GM12875 (cell line): ENCODE results near the gene NPSR1.
"Not testable (repeated sequence)": the region's sequence is repeated elsewhere in the genome, so short reads cannot be mapped to it uniquely, and the experiment has no call there.

Experiments
- H3K4me3 ChIP-seq: one replicate; pipeline ENCODE4 v1.5.1; 2011; ENCODE audit warnings: low read depth, low read length, control low read depth
- TF ChIP-seq, protein P1 (sequence below): IDR thresholded peaks from 2 replicates; pipeline ENCODE4 v1.5.1; 2011; ENCODE audit warnings: low read depth, mild to moderate bottlenecking, control low read depth, inconsistent platforms, low read length, moderate library complexity, borderline replicate concordance; ENCODE audit not compliant: insufficient read depth

NPSR1 gene

GRCh38 chr7:34849163-34849960 is 191.3 kb downstream of the NPSR1 start:
- H3K4me3 ChIP-seq = no peak overlapping the region

DNA sequence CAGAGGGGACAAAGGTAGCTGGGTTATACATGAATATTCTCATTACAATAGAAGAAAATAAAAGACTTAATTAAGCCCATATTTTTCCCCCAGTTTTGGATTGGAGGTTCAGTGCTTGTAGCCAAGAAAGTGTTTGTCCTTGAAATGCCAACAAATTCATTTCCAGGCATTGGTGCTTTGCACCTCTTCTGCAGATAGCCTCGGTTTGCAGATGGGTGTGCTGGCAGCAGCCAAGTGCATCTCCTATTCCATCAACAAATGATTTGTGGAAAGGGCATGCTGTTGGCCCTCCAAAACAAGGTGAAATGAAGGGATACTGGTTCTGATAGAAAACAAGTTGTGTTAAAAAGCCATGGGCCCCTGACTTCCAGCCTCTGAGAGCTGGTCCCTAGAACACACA is 192.0 kb downstream of the NPSR1 start:
- TF ChIP-seq, protein P1, sequence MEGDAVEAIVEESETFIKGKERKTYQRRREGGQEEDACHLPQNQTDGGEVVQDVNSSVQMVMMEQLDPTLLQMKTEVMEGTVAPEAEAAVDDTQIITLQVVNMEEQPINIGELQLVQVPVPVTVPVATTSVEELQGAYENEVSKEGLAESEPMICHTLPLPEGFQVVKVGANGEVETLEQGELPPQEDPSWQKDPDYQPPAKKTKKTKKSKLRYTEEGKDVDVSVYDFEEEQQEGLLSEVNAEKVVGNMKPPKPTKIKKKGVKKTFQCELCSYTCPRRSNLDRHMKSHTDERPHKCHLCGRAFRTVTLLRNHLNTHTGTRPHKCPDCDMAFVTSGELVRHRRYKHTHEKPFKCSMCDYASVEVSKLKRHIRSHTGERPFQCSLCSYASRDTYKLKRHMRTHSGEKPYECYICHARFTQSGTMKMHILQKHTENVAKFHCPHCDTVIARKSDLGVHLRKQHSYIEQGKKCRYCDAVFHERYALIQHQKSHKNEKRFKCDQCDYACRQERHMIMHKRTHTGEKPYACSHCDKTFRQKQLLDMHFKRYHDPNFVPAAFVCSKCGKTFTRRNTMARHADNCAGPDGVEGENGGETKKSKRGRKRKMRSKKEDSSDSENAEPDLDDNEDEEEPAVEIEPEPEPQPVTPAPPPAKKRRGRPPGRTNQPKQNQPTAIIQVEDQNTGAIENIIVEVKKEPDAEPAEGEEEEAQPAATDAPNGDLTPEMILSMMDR = no peak
- no peak overlapping the region for H3K4me3 ChIP-seq

More at GRCh38 chr7:34849163-34849960, 191.3 kb downstream of the NPSR1 start:
- TF ChIP-seq, protein P1 = no peak

GRCh38 chr7:34850681-34851080 is 192.7 kb downstream of the NPSR1 start:
- TF ChIP-seq, protein P1 = no peak
- H3K4me3 ChIP-seq = no peak overlapping the region

DNA sequence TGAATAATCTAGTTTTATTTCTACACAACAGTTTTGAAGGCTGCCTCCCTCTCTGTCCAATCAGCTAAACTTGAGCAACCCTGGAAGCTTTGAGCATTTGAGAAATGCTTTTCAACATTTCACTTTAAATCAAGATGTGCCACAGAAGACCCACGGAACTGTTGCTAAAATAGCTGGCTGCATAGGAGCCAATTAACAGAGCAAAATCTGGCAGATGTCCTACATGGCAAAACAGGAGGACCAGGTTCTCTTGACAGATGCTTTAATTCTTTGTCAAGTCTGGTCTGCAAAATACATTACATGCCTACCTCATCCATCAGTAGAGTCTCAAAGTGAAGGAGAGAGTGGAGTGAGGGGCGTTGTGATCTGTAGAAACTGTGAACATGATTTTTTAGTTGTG is 193.4 kb downstream of the NPSR1 start:
- H3K4me3 ChIP-seq = no peak overlapping the region
- TF ChIP-seq, protein P1 = no peak

- H3K4me3 ChIP-seq = not testable (repeated sequence)
Measured at GRCh38 chr7:34858444-34858843, 200.4 kb downstream of the NPSR1 start.

GRCh38 chr7:34859281-34859680 is 201.3 kb downstream of the NPSR1 start:
- H3K4me3 ChIP-seq = not testable (repeated sequence)

- not testable (repeated sequence) for H3K4me3 ChIP-seq
Measured at GRCh38 chr7:34866222-34866621, 208.2 kb downstream of the NPSR1 start.

DNA sequence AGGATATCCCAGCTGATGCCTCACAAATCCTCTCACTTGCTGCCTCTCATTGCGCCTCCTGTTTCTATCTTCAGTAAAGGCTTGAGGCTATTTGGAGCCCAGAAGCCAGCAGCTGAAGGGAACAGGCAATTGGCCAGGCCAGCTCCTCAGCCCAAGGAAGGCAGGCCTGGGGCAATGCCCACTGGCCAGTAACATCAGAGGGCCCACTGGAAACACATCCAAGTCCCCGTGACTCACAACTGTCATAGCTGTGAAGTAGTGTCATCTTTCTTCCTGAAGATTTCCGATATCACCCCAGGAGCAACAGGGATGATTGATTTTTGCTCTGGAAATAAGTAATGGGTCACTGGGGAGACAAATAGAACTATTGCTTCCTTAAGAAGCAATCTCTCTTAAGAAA is 209.3 kb downstream of the NPSR1 start:
- not testable (repeated sequence) for H3K4me3 ChIP-seq

DNA sequence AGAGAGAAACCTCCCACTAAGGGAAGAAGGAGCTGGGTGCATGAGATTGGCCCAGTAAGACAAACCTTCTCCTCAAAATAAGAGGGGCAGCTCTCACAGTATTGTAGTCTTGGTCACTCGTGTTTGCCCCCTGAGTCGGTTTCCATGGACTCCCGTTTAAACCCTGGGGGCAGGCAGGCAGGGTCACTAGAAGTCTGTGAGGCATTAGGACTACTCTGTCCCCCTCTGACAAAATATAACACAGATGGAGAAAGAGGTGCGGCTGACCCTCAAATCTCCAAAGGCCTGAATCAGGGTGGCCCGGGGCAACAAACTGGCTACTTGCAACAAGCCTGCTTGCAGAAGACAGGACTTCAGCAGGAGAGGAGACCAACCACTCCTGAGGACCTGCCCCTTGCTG is 210.6 kb downstream of the NPSR1 start:
- not testable (repeated sequence) for H3K4me3 ChIP-seq

DNA sequence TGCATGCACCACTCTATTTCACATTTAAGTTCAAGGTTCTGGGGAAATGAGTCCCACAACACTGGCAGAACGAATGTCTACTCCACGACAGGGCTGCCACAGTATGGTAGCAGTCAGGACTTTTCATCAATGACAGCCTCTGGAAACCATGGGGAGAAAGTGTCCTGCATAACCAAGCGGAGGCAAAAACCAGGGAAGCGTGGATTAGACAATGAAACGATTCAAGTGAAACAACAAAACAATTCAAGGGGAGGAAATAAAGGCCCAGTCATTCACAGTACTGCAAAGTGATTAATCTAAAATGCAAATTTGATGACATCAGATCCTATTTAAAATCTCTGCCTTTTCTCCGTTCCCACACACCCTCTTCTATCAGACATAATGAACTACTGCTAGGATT is 211.0 kb downstream of the NPSR1 start:
- no peak overlapping the region for H3K4me3 ChIP-seq
- TF ChIP-seq, protein P1 = no peak

GRCh38 chr7:34870041-34870440 is 212.0 kb downstream of the NPSR1 start:
- H3K4me3 ChIP-seq = not testable (repeated sequence)

- H3K4me3 ChIP-seq = not testable (repeated sequence)
Measured at GRCh38 chr7:34874329-34874728, 216.3 kb downstream of the NPSR1 start.
